ENCODE data around the gene KCNJ10. TPM values are rescaled to one million over a fixed set of nuclear protein-coding genes. Genes with fewer than 3 reads are reported as not detected.

Gene KCNJ10
- total RNA-seq, 1 donor from 2014 or later, result not detected

GRCh38 chr1:160028426-160028825 is 41.5 kb downstream of the KCNJ10 start:
- no peak overlapping the region for H3K4me3 Mint-ChIP-seq (ENCODE audit: unreplicated experiment)
- H3K27me3 Mint-ChIP-seq (ENCODE audit: unreplicated experiment), result peaks cover 6% of the 10 kb centered on the region
- TF ChIP-seq CTCF (IDR thresholded peaks at IDR 0.05), result no peak
- H3K27ac Mint-ChIP-seq (ENCODE audit: unreplicated experiment), result no peak overlapping the region
- H3K4me1 Mint-ChIP-seq (ENCODE audit: unreplicated experiment), result peaks cover 17% of the 10 kb centered on the region
- no peaks in the 10 kb centered on the region for H3K9me3 Mint-ChIP-seq (ENCODE audit: unreplicated experiment)
- no peak for DNase-seq (ENCODE audit: extremely low spot score, unreplicated experiment)
- H3K36me3 Mint-ChIP-seq (ENCODE audit: unreplicated experiment), result peaks cover 5% of the 10 kb centered on the region

GRCh38 chr1:160025314-160025713 is 44.6 kb downstream of the KCNJ10 start:
- H3K4me3 Mint-ChIP-seq (ENCODE audit: unreplicated experiment), result no peak overlapping the region
- no peak for TF ChIP-seq CTCF (IDR thresholded peaks at IDR 0.05)
- peaks cover under 1% of the 10 kb centered on the region for H3K4me1 Mint-ChIP-seq (ENCODE audit: unreplicated experiment)
- peaks cover 18% of the 10 kb centered on the region for H3K27me3 Mint-ChIP-seq (ENCODE audit: unreplicated experiment)
- no peak for DNase-seq (ENCODE audit: extremely low spot score, unreplicated experiment)
- no peak overlapping the region for H3K27ac Mint-ChIP-seq (ENCODE audit: unreplicated experiment)
- H3K9me3 Mint-ChIP-seq (ENCODE audit: unreplicated experiment), result no peaks in the 10 kb centered on the region
- peaks cover 5% of the 10 kb centered on the region for H3K36me3 Mint-ChIP-seq (ENCODE audit: unreplicated experiment)

GRCh38 chr1:160024195-160024905 is 45.6 kb downstream of the KCNJ10 start:
- Mint-ChIP-seq H3K4me1 (ENCODE audit: unreplicated experiment) (no peaks in the 10 kb centered on the region), H3K27ac (ENCODE audit: unreplicated experiment) (no peak overlapping the region), H3K9me3 (ENCODE audit: unreplicated experiment) (no peaks in the 10 kb centered on the region), H3K36me3 (ENCODE audit: unreplicated experiment) (peaks cover 5% of the 10 kb centered on the region), H3K27me3 (ENCODE audit: unreplicated experiment) (peaks cover 18% of the 10 kb centered on the region), H3K4me3 (ENCODE audit: unreplicated experiment) (no peak overlapping the region)
- DNase-seq (ENCODE audit: extremely low spot score, unreplicated experiment), result no peak
- TF ChIP-seq CTCF (IDR thresholded peaks at IDR 0.05), result no peak

- Mint-ChIP-seq H3K4me1 (ENCODE audit: unreplicated experiment) (peaks cover 2% of the 10 kb centered on the region), H3K4me3 (ENCODE audit: unreplicated experiment) (no peak overlapping the region)
- no peak for TF ChIP-seq CTCF (IDR thresholded peaks at IDR 0.05)
Measured at GRCh38 chr1:160022330-160023310, 47.3 kb downstream of the KCNJ10 start.

More at GRCh38 chr1:160022330-160023310, 47.3 kb downstream of the KCNJ10 start:
- Mint-ChIP-seq H3K27me3 (ENCODE audit: unreplicated experiment) (peaks cover 29% of the 10 kb centered on the region), H3K36me3 (ENCODE audit: unreplicated experiment) (peaks cover 4% of the 10 kb centered on the region), H3K27ac (ENCODE audit: unreplicated experiment) (no peak overlapping the region), H3K9me3 (ENCODE audit: unreplicated experiment) (no peaks in the 10 kb centered on the region)
- DNase-seq (ENCODE audit: extremely low spot score, unreplicated experiment), result peak; percentile 13

All from osteocyte (in vitro differentiated cells).